Measurements from ENCODE around the gene CCAR1.
"Not testable (repeated sequence)": the region's sequence is repeated elsewhere in the genome, so short reads cannot be mapped to it uniquely, and the experiment has no call there.

The CCAR1 gene

GRCh38 chr10:68720793-68721672 is at the start of gene CCAR1:
Gene CCAR1 (plus strand): TSS chr10:68721239. CDS start chr10:68722505, 1,266 bp downstream.
- DNase-seq (ENCODE audit: low read depth in 3 of 3, low spot score in 1 of 3) = peak; percentile 91 to 95 (median 93)

- no peak for DNase-seq (ENCODE audit: low read depth in 3 of 3, low spot score in 1 of 3)
Observed at GRCh38 chr10:68684413-68684812, 36.6 kb upstream of the CCAR1 start.

GRCh38 chr10:68696018-68696417 is 25.0 kb upstream of the CCAR1 start:
- DNase-seq (ENCODE audit: low read depth in 3 of 3, low spot score in 1 of 3) = no peak

GRCh38 chr10:68697106-68697505 is 23.9 kb upstream of the CCAR1 start:
- DNase-seq (ENCODE audit: low read depth in 3 of 3, low spot score in 1 of 3) = no peak

GRCh38 chr10:68700197-68700596 is 20.8 kb upstream of the CCAR1 start:
- DNase-seq (ENCODE audit: low read depth in 3 of 3, low spot score in 1 of 3) = no peak

- no peak for DNase-seq (ENCODE audit: low read depth in 3 of 3, low spot score in 1 of 3)
Observed at GRCh38 chr10:68705548-68705947, 15.5 kb upstream of the CCAR1 start.

GRCh38 chr10:68708987-68709386 is 12.1 kb upstream of the CCAR1 start:
- DNase-seq (ENCODE audit: low read depth in 3 of 3, low spot score in 1 of 3) = not testable (repeated sequence)

- not testable (repeated sequence) for DNase-seq (ENCODE audit: low read depth in 3 of 3, low spot score in 1 of 3)
Observed at GRCh38 chr10:68713065-68713464, 8.0 kb upstream of the CCAR1 start.

GRCh38 chr10:68717435-68717834 is 3.6 kb upstream of the CCAR1 start:
- no peak for DNase-seq (ENCODE audit: low read depth in 3 of 3, low spot score in 1 of 3)

- no peak for DNase-seq (ENCODE audit: low read depth in 3 of 3, low spot score in 1 of 3)
Observed at GRCh38 chr10:68721673-68722335, 765 bp downstream of the CCAR1 start.

- no peak for DNase-seq (ENCODE audit: low read depth in 3 of 3, low spot score in 1 of 3)
Observed at GRCh38 chr10:68725016-68725415, 4.0 kb downstream of the CCAR1 start.

- no peak for DNase-seq (ENCODE audit: low read depth in 3 of 3, low spot score in 1 of 3)
Observed at GRCh38 chr10:68727146-68727545, 6.1 kb downstream of the CCAR1 start.

- no peak for DNase-seq (ENCODE audit: low read depth in 3 of 3, low spot score in 1 of 3)
Observed at GRCh38 chr10:68732651-68733050, 11.6 kb downstream of the CCAR1 start.

- no peak for DNase-seq (ENCODE audit: low read depth in 3 of 3, low spot score in 1 of 3)
Observed at GRCh38 chr10:68734349-68734748, 13.3 kb downstream of the CCAR1 start.

GRCh38 chr10:68735119-68735518 is 14.1 kb downstream of the CCAR1 start:
- DNase-seq (ENCODE audit: low read depth in 3 of 3, low spot score in 1 of 3) = no peak

- DNase-seq (ENCODE audit: low read depth in 3 of 3, low spot score in 1 of 3) = not testable (repeated sequence)
Observed at GRCh38 chr10:68735739-68736138, 14.7 kb downstream of the CCAR1 start.

- DNase-seq (ENCODE audit: low read depth in 3 of 3, low spot score in 1 of 3) = not testable (repeated sequence)
Observed at GRCh38 chr10:68740676-68741075, 19.6 kb downstream of the CCAR1 start.

GRCh38 chr10:68742397-68742796 is 21.4 kb downstream of the CCAR1 start:
- DNase-seq (ENCODE audit: low read depth in 3 of 3, low spot score in 1 of 3) = no peak

- no peak for DNase-seq (ENCODE audit: low read depth in 3 of 3, low spot score in 1 of 3)
Observed at GRCh38 chr10:68752711-68753350, 31.8 kb downstream of the CCAR1 start.

- DNase-seq (ENCODE audit: low read depth in 3 of 3, low spot score in 1 of 3) = no peak
Observed at GRCh38 chr10:68756246-68756645, 35.2 kb downstream of the CCAR1 start.

- no peak for DNase-seq (ENCODE audit: low read depth in 3 of 3, low spot score in 1 of 3)
Observed at GRCh38 chr10:68756766-68757165, 35.7 kb downstream of the CCAR1 start.

Data from stimulated activated CD4-positive, alpha-beta T cell treated with anti-CD3 and anti-CD28 coated beads, TNF-alpha, amount 100 ng/mL, for 1 hour (primary cell).